DOHH2 (cell line): ENCODE results near the gene LRG1.

ENCODE experiments used
- EZH2phosphoT487 ChIP-seq: fragments of 200-600 bp; sonication (generic); IDR thresholded peaks from 2 replicates; pipeline ENCODE4 v1.6.1; 2017; ENCODE audit warnings: borderline replicate concordance, mild to moderate bottlenecking, antibody characterized with exemption, low read length, moderate library complexity, mixed read lengths
- TF ChIP-seq, protein P1 (sequence below): fragments of 200-600 bp; sonication (generic); IDR thresholded peaks from one replicate; pipeline ENCODE4 v1.5.1; 2014; ENCODE audit warnings: antibody characterized with exemption, mild to moderate bottlenecking, low read depth, low read length; ENCODE audit not compliant: poor library complexity, severe bottlenecking

DNA sequence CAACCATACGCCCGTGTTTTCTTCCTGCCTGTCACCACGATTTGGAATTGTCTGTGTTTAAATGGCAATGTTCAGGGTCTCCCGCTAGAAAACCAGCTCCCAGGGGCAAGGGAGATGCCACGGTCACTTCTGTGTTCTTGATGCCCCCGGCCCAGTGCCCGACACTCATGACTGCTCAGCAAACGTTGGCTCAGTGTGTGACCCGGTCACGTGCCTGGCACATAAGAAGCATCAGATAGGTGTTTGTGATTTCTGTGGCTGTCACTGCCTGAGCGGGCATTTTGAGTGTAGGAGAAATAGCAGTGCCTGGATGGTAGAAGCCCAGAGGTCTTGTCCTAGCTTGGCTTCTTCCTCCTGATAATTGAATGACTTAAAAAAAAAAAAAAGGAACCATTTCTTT lies 52.3 kb downstream of the LRG1 start:
- TF ChIP-seq, protein P1, sequence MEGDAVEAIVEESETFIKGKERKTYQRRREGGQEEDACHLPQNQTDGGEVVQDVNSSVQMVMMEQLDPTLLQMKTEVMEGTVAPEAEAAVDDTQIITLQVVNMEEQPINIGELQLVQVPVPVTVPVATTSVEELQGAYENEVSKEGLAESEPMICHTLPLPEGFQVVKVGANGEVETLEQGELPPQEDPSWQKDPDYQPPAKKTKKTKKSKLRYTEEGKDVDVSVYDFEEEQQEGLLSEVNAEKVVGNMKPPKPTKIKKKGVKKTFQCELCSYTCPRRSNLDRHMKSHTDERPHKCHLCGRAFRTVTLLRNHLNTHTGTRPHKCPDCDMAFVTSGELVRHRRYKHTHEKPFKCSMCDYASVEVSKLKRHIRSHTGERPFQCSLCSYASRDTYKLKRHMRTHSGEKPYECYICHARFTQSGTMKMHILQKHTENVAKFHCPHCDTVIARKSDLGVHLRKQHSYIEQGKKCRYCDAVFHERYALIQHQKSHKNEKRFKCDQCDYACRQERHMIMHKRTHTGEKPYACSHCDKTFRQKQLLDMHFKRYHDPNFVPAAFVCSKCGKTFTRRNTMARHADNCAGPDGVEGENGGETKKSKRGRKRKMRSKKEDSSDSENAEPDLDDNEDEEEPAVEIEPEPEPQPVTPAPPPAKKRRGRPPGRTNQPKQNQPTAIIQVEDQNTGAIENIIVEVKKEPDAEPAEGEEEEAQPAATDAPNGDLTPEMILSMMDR = no peak
- TF ChIP-seq EZH2phosphoT487 = no peak
